ENCODE measurements around the gene RAB11FIP4.

Gene RAB11FIP4

GRCh38 chr17:31416503-31416923 is 25.0 kb downstream of the RAB11FIP4 start:
- no peak for DNase-seq (ENCODE audit: low read depth)
- TF ChIP-seq, protein P1, sequence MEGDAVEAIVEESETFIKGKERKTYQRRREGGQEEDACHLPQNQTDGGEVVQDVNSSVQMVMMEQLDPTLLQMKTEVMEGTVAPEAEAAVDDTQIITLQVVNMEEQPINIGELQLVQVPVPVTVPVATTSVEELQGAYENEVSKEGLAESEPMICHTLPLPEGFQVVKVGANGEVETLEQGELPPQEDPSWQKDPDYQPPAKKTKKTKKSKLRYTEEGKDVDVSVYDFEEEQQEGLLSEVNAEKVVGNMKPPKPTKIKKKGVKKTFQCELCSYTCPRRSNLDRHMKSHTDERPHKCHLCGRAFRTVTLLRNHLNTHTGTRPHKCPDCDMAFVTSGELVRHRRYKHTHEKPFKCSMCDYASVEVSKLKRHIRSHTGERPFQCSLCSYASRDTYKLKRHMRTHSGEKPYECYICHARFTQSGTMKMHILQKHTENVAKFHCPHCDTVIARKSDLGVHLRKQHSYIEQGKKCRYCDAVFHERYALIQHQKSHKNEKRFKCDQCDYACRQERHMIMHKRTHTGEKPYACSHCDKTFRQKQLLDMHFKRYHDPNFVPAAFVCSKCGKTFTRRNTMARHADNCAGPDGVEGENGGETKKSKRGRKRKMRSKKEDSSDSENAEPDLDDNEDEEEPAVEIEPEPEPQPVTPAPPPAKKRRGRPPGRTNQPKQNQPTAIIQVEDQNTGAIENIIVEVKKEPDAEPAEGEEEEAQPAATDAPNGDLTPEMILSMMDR (IDR thresholded peaks at IDR 0.05; ENCODE audit: insufficient read depth, low read depth, low read length, missing control alignments) = no peak
- no peak overlapping the region for H3K4me3 ChIP-seq (ENCODE audit: low read length)

- TF ChIP-seq, protein P1 (IDR thresholded peaks at IDR 0.05; ENCODE audit: insufficient read depth, low read depth, low read length, missing control alignments) = no peak
- H3K4me3 ChIP-seq (ENCODE audit: low read length) = no peak overlapping the region
- no peak for DNase-seq (ENCODE audit: low read depth)
Observed at GRCh38 chr17:31417051-31417792, 25.7 kb downstream of the RAB11FIP4 start.

- TF ChIP-seq, protein P1 (IDR thresholded peaks at IDR 0.05; ENCODE audit: insufficient read depth, low read depth, low read length, missing control alignments) = no peak
- DNase-seq (ENCODE audit: low read depth) = no peak
- H3K4me3 ChIP-seq (ENCODE audit: low read length) = no peak overlapping the region
Observed at GRCh38 chr17:31418773-31419350, 27.4 kb downstream of the RAB11FIP4 start.

GRCh38 chr17:31422443-31422842 is 31.0 kb downstream of the RAB11FIP4 start:
- no peak for DNase-seq (ENCODE audit: low read depth)
- TF ChIP-seq, protein P1 (IDR thresholded peaks at IDR 0.05; ENCODE audit: insufficient read depth, low read depth, low read length, missing control alignments) = no peak
- H3K4me3 ChIP-seq (ENCODE audit: low read length) = no peak overlapping the region

- TF ChIP-seq, protein P1 (IDR thresholded peaks at IDR 0.05; ENCODE audit: insufficient read depth, low read depth, low read length, missing control alignments) = no peak
- no peak for DNase-seq (ENCODE audit: low read depth)
Observed at GRCh38 chr17:31424944-31425281, 33.4 kb downstream of the RAB11FIP4 start.

GRCh38 chr17:31425282-31426040 is 34.0 kb downstream of the RAB11FIP4 start:
- TF ChIP-seq, protein P1 (IDR thresholded peaks at IDR 0.05; ENCODE audit: insufficient read depth, low read depth, low read length, missing control alignments) = no peak
- no peak overlapping the region for H3K4me3 ChIP-seq (ENCODE audit: low read length)
- no peak for DNase-seq (ENCODE audit: low read depth)

More at GRCh38 chr17:31424944-31425281, 33.4 kb downstream of the RAB11FIP4 start:
- H3K4me3 ChIP-seq (ENCODE audit: low read length) = no peak overlapping the region
